Measurements from ENCODE around the gene ME3.

The ME3 gene

GRCh38 chr11:86487671-86488070 lies 184.7 kb downstream of the ME3 start:
- DNase-seq (ENCODE audit: low read depth), result no peak

GRCh38 chr11:86486261-86487030 lies 186.0 kb downstream of the ME3 start:
- no peak for DNase-seq (ENCODE audit: low read depth)

- DNase-seq (ENCODE audit: low read depth), result no peak
Measured at GRCh38 chr11:86484795-86485166, 187.6 kb downstream of the ME3 start.

GRCh38 chr11:86483940-86484794 lies 188.2 kb downstream of the ME3 start:
- no peak for DNase-seq (ENCODE audit: low read depth)

GRCh38 chr11:86483610-86483939 lies 188.8 kb downstream of the ME3 start:
- DNase-seq (ENCODE audit: low read depth), result no peak

- DNase-seq (ENCODE audit: low read depth), result no peak
Measured at GRCh38 chr11:86482692-86483091, 189.7 kb downstream of the ME3 start.

GRCh38 chr11:86481399-86481798 lies 191.0 kb downstream of the ME3 start:
- DNase-seq (ENCODE audit: low read depth), result no peak

- DNase-seq (ENCODE audit: low read depth), result no peak
Measured at GRCh38 chr11:86478348-86478747, 194.1 kb downstream of the ME3 start.

GRCh38 chr11:86477495-86478155 lies 194.8 kb downstream of the ME3 start:
- no peak for DNase-seq (ENCODE audit: low read depth)

- no peak for DNase-seq (ENCODE audit: low read depth)
Measured at GRCh38 chr11:86476109-86476861, 196.1 kb downstream of the ME3 start.

- no peak for DNase-seq (ENCODE audit: low read depth)
Measured at GRCh38 chr11:86475027-86475426, 197.4 kb downstream of the ME3 start.

GRCh38 chr11:86473991-86474833 lies 198.2 kb downstream of the ME3 start:
- DNase-seq (ENCODE audit: low read depth), result no peak

GRCh38 chr11:86469491-86470388 lies 202.7 kb downstream of the ME3 start:
- DNase-seq (ENCODE audit: low read depth), result no peak

- no peak for DNase-seq (ENCODE audit: low read depth)
Measured at GRCh38 chr11:86468169-86468568, 204.2 kb downstream of the ME3 start.

- DNase-seq (ENCODE audit: low read depth), result no peak
Measured at GRCh38 chr11:86464509-86465221, 207.8 kb downstream of the ME3 start.

- DNase-seq (ENCODE audit: low read depth), result no peak
Measured at GRCh38 chr11:86463955-86464354, 208.5 kb downstream of the ME3 start.

GRCh38 chr11:86463120-86463519 lies 209.3 kb downstream of the ME3 start:
- no peak for DNase-seq (ENCODE audit: low read depth)

- no peak for DNase-seq (ENCODE audit: low read depth)
Measured at GRCh38 chr11:86461892-86462291, 210.5 kb downstream of the ME3 start.
